Neuron (in vitro differentiated cells): ENCODE measurements around the gene AIM2.
"Not testable (repeated sequence)": the region's sequence is repeated elsewhere in the genome, so short reads cannot be mapped to it uniquely, and the experiment has no call there.

Source experiments
- H2AFZ ChIP-seq: one replicate; pipeline ENCODE4 v1.6.1; 2013; ENCODE audit warnings: low read depth, mild to moderate bottlenecking, inconsistent platforms, low read length, moderate library complexity
- H3K27me3 ChIP-seq: one replicate; pipeline ENCODE4 v1.6.1; 2013; ENCODE audit warnings: low read length; ENCODE audit not compliant: insufficient read depth
- H3K36me3 ChIP-seq: one replicate; pipeline ENCODE4 v1.6.1; 2013; ENCODE audit warnings: low read length; ENCODE audit not compliant: insufficient read depth
- H3K4me1 ChIP-seq: one replicate; pipeline ENCODE4 v1.6.1; 2013; ENCODE audit warnings: low read length; ENCODE audit not compliant: insufficient read depth
- H3K4me3 ChIP-seq: 2 replicates; pipeline ENCODE4 v1.5.1; 2013; ENCODE audit warnings: mild to moderate bottlenecking, low read length, moderate library complexity
- H3K9me3 ChIP-seq: one replicate; pipeline ENCODE4 v1.6.1; 2013; ENCODE audit warnings: low read length

The AIM2 gene

GRCh38 chr1:159067699-159068621, 8.6 kb downstream of the AIM2 start:
- no peaks in the 10 kb centered on the region for H3K9me3 ChIP-seq
- H3K36me3 ChIP-seq: no peaks in the 10 kb centered on the region
- H3K4me3 ChIP-seq: no peak overlapping the region
- no peaks in the 10 kb centered on the region for H3K27me3 ChIP-seq
- H2AFZ ChIP-seq: no peak overlapping the region
- peaks cover 3% of the 10 kb centered on the region for H3K4me1 ChIP-seq

GRCh38 chr1:159066108-159066507, 10.5 kb downstream of the AIM2 start:
- Histone ChIP-seq H3K4me1 (peaks cover 3% of the 10 kb centered on the region), H3K9me3 (no peaks in the 10 kb centered on the region), H2AFZ (no peak overlapping the region), H3K36me3 (no peaks in the 10 kb centered on the region), H3K27me3 (no peaks in the 10 kb centered on the region), H3K4me3 (no peak overlapping the region)

- Histone ChIP-seq H3K36me3 (no peaks in the 10 kb centered on the region), H2AFZ (no peak overlapping the region), H3K4me3 (no peak overlapping the region), H3K9me3 (no peaks in the 10 kb centered on the region), H3K27me3 (no peaks in the 10 kb centered on the region), H3K4me1 (peaks cover 3% of the 10 kb centered on the region)
Observed at GRCh38 chr1:159065106-159065505, 11.5 kb downstream of the AIM2 start.

- Histone ChIP-seq H3K27me3 (no peaks in the 10 kb centered on the region), H3K9me3 (no peaks in the 10 kb centered on the region), H3K4me1 (peaks cover 17% of the 10 kb centered on the region), H3K36me3 (no peaks in the 10 kb centered on the region), H2AFZ (no peak overlapping the region), H3K4me3 (no peak overlapping the region)
Observed at GRCh38 chr1:159058751-159059150, 17.8 kb downstream of the AIM2 start.

- Histone ChIP-seq H3K9me3 (no peaks in the 10 kb centered on the region), H3K36me3 (peaks cover 5% of the 10 kb centered on the region), H3K27me3 (no peaks in the 10 kb centered on the region), H3K4me3 (no peak overlapping the region), H3K4me1 (peaks cover 26% of the 10 kb centered on the region), H2AFZ (no peak overlapping the region)
Observed at GRCh38 chr1:159056069-159056698, 20.4 kb downstream of the AIM2 start.

GRCh38 chr1:159055181-159055641, 21.4 kb downstream of the AIM2 start:
- Histone ChIP-seq H3K27me3 (no peaks in the 10 kb centered on the region), H3K4me3 (no peak overlapping the region), H3K4me1 (peaks cover 26% of the 10 kb centered on the region), H2AFZ (no peak overlapping the region), H3K36me3 (peaks cover 5% of the 10 kb centered on the region), H3K9me3 (no peaks in the 10 kb centered on the region)

GRCh38 chr1:159054427-159054826, 22.1 kb downstream of the AIM2 start:
- H2AFZ ChIP-seq: no peak overlapping the region
- no peak overlapping the region for H3K4me3 ChIP-seq
- peaks cover 26% of the 10 kb centered on the region for H3K4me1 ChIP-seq
- H3K27me3 ChIP-seq: no peaks in the 10 kb centered on the region
- H3K36me3 ChIP-seq: peaks cover 5% of the 10 kb centered on the region
- H3K9me3 ChIP-seq: no peaks in the 10 kb centered on the region

GRCh38 chr1:159051436-159051835, 25.1 kb downstream of the AIM2 start:
- Histone ChIP-seq H3K4me1 (peaks cover 26% of the 10 kb centered on the region), H3K27me3 (no peaks in the 10 kb centered on the region), H3K9me3 (no peaks in the 10 kb centered on the region), H3K36me3 (peaks cover 5% of the 10 kb centered on the region), H2AFZ (no peak overlapping the region), H3K4me3 (no peak overlapping the region)

- not testable (repeated sequence) for H3K4me3 ChIP-seq, H3K36me3 ChIP-seq, H3K9me3 ChIP-seq, H3K4me1 ChIP-seq, H3K27me3 ChIP-seq, H2AFZ ChIP-seq
Observed at GRCh38 chr1:159046486-159046885, 30.1 kb downstream of the AIM2 start.

GRCh38 chr1:159040893-159041724, 35.5 kb downstream of the AIM2 start:
- Histone ChIP-seq H3K9me3 (no peaks in the 10 kb centered on the region), H3K4me3 (no peak overlapping the region), H3K27me3 (no peaks in the 10 kb centered on the region), H3K36me3 (no peaks in the 10 kb centered on the region), H3K4me1 (no peaks in the 10 kb centered on the region), H2AFZ (no peak overlapping the region)

- H3K36me3 ChIP-seq: no peaks in the 10 kb centered on the region
- no peak overlapping the region for H2AFZ ChIP-seq
- no peaks in the 10 kb centered on the region for H3K27me3 ChIP-seq
- H3K4me1 ChIP-seq: no peaks in the 10 kb centered on the region
- no peaks in the 10 kb centered on the region for H3K9me3 ChIP-seq
- H3K4me3 ChIP-seq: no peak overlapping the region
Observed at GRCh38 chr1:159040206-159040605, 36.4 kb downstream of the AIM2 start.

- Histone ChIP-seq H3K4me1 (no peaks in the 10 kb centered on the region), H2AFZ (no peak overlapping the region), H3K27me3 (no peaks in the 10 kb centered on the region), H3K9me3 (peaks cover 4% of the 10 kb centered on the region), H3K4me3 (no peak overlapping the region), H3K36me3 (peaks cover 12% of the 10 kb centered on the region)
Observed at GRCh38 chr1:159030877-159031447, 45.6 kb downstream of the AIM2 start.
